ENCODE results near the gene PUDP. TPM values are rescaled to one million over a fixed set of nuclear protein-coding genes. Genes with fewer than 3 reads are reported as not detected.
A peak's percentile ranks its signal among the peaks of the same experiment; 100 is the strongest.

The PUDP gene
- total and polyA plus RNA-seq, 2 experiments from 2014 or later: 4.0 to 11.6 TPM

- no peak overlapping the region for H3K9ac ChIP-seq
- H3K79me2 ChIP-seq (ENCODE audit: insufficient read depth): peaks cover 25% of the 10 kb centered on the region
- H3K27me3 ChIP-seq (replicated peaks; ENCODE audit: insufficient read depth): no peaks in the 10 kb centered on the region
- H4K20me1 ChIP-seq (ENCODE audit: insufficient read depth): no peaks in the 10 kb centered on the region
- no peak overlapping the region for H2AFZ ChIP-seq
- H3F3A ChIP-seq (ENCODE audit: insufficient read depth): peaks cover 25% of the 10 kb centered on the region; the same call in 1 of the 2 replicates
- no peaks in the 10 kb centered on the region for H3K9me3 ChIP-seq (ENCODE audit: low read depth)
- H3K4me3 ChIP-seq: no peak overlapping the region
- H3K27ac ChIP-seq: no peak overlapping the region
- TF ChIP-seq EZH2phosphoT487 (IDR thresholded peaks at IDR 0.05; ENCODE audit: insufficient read depth, low read depth) (no peak), EZH2 (IDR thresholded peaks at IDR 0.05; ENCODE audit: insufficient read depth, poor library complexity, severe bottlenecking) (no peak)
- H3K9me2 ChIP-seq (ENCODE audit: insufficient read depth): no peaks in the 10 kb centered on the region
- no peaks in the 10 kb centered on the region for H3K36me3 ChIP-seq (ENCODE audit: low read depth)
- in situ Hi-C loops (cut with MboI): loop anchor here (25.0 kb wide), 1 partner anchor 444 kb away; no protein-coding TSS in a partner anchor
- H3K4me1 ChIP-seq (ENCODE audit: insufficient read depth): peaks cover 22% of the 10 kb centered on the region
- WGBS, 2 experiments (ENCODE audit: low coverage in 1 of 2, low lambda C conversion rate in 2 of 2, missing lambda C conversion rate in 2 of 2): 36 to 46% methylated on average over 1 of the region's 1 CpG
- H3K4me2 ChIP-seq (ENCODE audit: unreplicated experiment): no peak overlapping the region
- no peak for DNase-seq
Measured at GRCh38 chrX:7143076-7143475, 4.9 kb downstream of the PUDP start.

- Histone ChIP-seq H3K9me3 (ENCODE audit: low read depth) (no peaks in the 10 kb centered on the region), H3K9me2 (ENCODE audit: insufficient read depth) (no peaks in the 10 kb centered on the region), H3K4me1 (ENCODE audit: insufficient read depth) (peaks cover 12% of the 10 kb centered on the region; the same call in 1 of the 2 replicates), H2AFZ (no peak overlapping the region), H3K4me3 (no peak overlapping the region), H4K20me1 (ENCODE audit: insufficient read depth) (no peaks in the 10 kb centered on the region), H3K27ac (peak overlapping the region; percentile 35), H3K36me3 (ENCODE audit: low read depth) (no peaks in the 10 kb centered on the region), H3K4me2 (ENCODE audit: unreplicated experiment) (peak overlapping the region; percentile 11), H3F3A (ENCODE audit: insufficient read depth) (peaks cover 15% of the 10 kb centered on the region; the same call in 1 of the 2 replicates), H3K9ac (no peak overlapping the region), H3K79me2 (ENCODE audit: insufficient read depth) (peaks cover 46% of the 10 kb centered on the region), H3K27me3 (replicated peaks; ENCODE audit: insufficient read depth) (no peaks in the 10 kb centered on the region)
- in situ Hi-C loops (cut with MboI): loop anchor here (25.0 kb wide), 1 partner anchor 448 kb away; no protein-coding TSS in a partner anchor
- TF ChIP-seq EZH2 (IDR thresholded peaks at IDR 0.05; ENCODE audit: insufficient read depth, poor library complexity, severe bottlenecking): no peak
- no peak for TF ChIP-seq EZH2phosphoT487 (IDR thresholded peaks at IDR 0.05; ENCODE audit: insufficient read depth, low read depth)
- 38% methylated on average over 8 to 9 of the region's 9 CpGs for WGBS, 2 experiments (ENCODE audit: low coverage in 1 of 2, low lambda C conversion rate in 2 of 2, missing lambda C conversion rate in 2 of 2)
- peak; percentile 85 for DNase-seq
Measured at GRCh38 chrX:7139202-7140081, 8.5 kb downstream of the PUDP start.

- peak; percentile 8 for DNase-seq
- WGBS, 2 experiments (ENCODE audit: low coverage in 1 of 2, low lambda C conversion rate in 2 of 2, missing lambda C conversion rate in 2 of 2): 90 to 100% methylated on average over 2 of the region's 2 CpGs
- H3K4me2 ChIP-seq (ENCODE audit: unreplicated experiment): no peak overlapping the region
- no peaks in the 10 kb centered on the region for H3K36me3 ChIP-seq (ENCODE audit: low read depth)
- no peak overlapping the region for H3K9ac ChIP-seq
- H3F3A ChIP-seq (ENCODE audit: insufficient read depth): peaks cover 14% of the 10 kb centered on the region; the same call in 1 of the 2 replicates
- H3K79me2 ChIP-seq (ENCODE audit: insufficient read depth): peaks cover 40% of the 10 kb centered on the region
- H3K9me2 ChIP-seq (ENCODE audit: insufficient read depth): no peaks in the 10 kb centered on the region
- peaks cover 22% of the 10 kb centered on the region for H3K4me1 ChIP-seq (ENCODE audit: insufficient read depth)
- H2AFZ ChIP-seq: no peak overlapping the region
- H3K27me3 ChIP-seq (replicated peaks; ENCODE audit: insufficient read depth): no peaks in the 10 kb centered on the region
- H3K9me3 ChIP-seq (ENCODE audit: low read depth): no peaks in the 10 kb centered on the region
- no peaks in the 10 kb centered on the region for H4K20me1 ChIP-seq (ENCODE audit: insufficient read depth)
- no peak overlapping the region for H3K27ac ChIP-seq
- no peak for TF ChIP-seq EZH2phosphoT487 (IDR thresholded peaks at IDR 0.05; ENCODE audit: insufficient read depth, low read depth)
- TF ChIP-seq EZH2 (IDR thresholded peaks at IDR 0.05; ENCODE audit: insufficient read depth, poor library complexity, severe bottlenecking): no peak
- H3K4me3 ChIP-seq: no peak overlapping the region
- in situ Hi-C loops (cut with MboI): loop anchor here (25.0 kb wide), 1 partner anchor 452 kb away; no protein-coding TSS in a partner anchor
Measured at GRCh38 chrX:7134981-7135380, 13.0 kb downstream of the PUDP start.

GRCh38 chrX:7133050-7133440 lies 14.9 kb downstream of the PUDP start:
- Histone ChIP-seq H4K20me1 (ENCODE audit: insufficient read depth) (no peaks in the 10 kb centered on the region), H3K9me3 (ENCODE audit: low read depth) (no peaks in the 10 kb centered on the region), H3K79me2 (ENCODE audit: insufficient read depth) (peaks cover 47% of the 10 kb centered on the region), H3K4me3 (no peak overlapping the region), H3K9me2 (ENCODE audit: insufficient read depth) (no peaks in the 10 kb centered on the region), H3K4me1 (ENCODE audit: insufficient read depth) (peaks cover 10% of the 10 kb centered on the region), H3K4me2 (ENCODE audit: unreplicated experiment) (no peak overlapping the region), H3K27me3 (replicated peaks; ENCODE audit: insufficient read depth) (no peaks in the 10 kb centered on the region), H3F3A (ENCODE audit: insufficient read depth) (no peaks in the 10 kb centered on the region), H3K27ac (peak overlapping the region; percentile 49; the same call in 1 of the 2 replicates), H3K36me3 (ENCODE audit: low read depth) (no peaks in the 10 kb centered on the region), H3K9ac (0 out of 2 replicates have a peak overlapping the region, but pooled peaks have one; percentile 18), H2AFZ (no peak overlapping the region)
- DNase-seq: peak; percentile 10
- in situ Hi-C loops (cut with MboI): loop anchor here (25.0 kb wide), 1 partner anchor 454 kb away; no protein-coding TSS in a partner anchor
- 57 to 74% methylated on average over 3 to 8 of the region's 8 CpGs for WGBS, 2 experiments (ENCODE audit: low coverage in 1 of 2, low lambda C conversion rate in 2 of 2, missing lambda C conversion rate in 2 of 2)
- no peak for TF ChIP-seq EZH2phosphoT487 (IDR thresholded peaks at IDR 0.05; ENCODE audit: insufficient read depth, low read depth)
- TF ChIP-seq EZH2 (IDR thresholded peaks at IDR 0.05; ENCODE audit: insufficient read depth, poor library complexity, severe bottlenecking): no peak
